Measurements from ENCODE around the gene KL. TPM values are rescaled to one million over a fixed set of nuclear protein-coding genes. Genes with fewer than 3 reads are reported as not detected.

KL gene
- total and polyA plus RNA-seq, 2 experiments from 2014 or later, result 0.03 TPM; not detected in 1

GRCh38 chr13:33110713-33111413 lies 94.6 kb downstream of the KL start (continued):
- TF ChIP-seq, protein P1, sequence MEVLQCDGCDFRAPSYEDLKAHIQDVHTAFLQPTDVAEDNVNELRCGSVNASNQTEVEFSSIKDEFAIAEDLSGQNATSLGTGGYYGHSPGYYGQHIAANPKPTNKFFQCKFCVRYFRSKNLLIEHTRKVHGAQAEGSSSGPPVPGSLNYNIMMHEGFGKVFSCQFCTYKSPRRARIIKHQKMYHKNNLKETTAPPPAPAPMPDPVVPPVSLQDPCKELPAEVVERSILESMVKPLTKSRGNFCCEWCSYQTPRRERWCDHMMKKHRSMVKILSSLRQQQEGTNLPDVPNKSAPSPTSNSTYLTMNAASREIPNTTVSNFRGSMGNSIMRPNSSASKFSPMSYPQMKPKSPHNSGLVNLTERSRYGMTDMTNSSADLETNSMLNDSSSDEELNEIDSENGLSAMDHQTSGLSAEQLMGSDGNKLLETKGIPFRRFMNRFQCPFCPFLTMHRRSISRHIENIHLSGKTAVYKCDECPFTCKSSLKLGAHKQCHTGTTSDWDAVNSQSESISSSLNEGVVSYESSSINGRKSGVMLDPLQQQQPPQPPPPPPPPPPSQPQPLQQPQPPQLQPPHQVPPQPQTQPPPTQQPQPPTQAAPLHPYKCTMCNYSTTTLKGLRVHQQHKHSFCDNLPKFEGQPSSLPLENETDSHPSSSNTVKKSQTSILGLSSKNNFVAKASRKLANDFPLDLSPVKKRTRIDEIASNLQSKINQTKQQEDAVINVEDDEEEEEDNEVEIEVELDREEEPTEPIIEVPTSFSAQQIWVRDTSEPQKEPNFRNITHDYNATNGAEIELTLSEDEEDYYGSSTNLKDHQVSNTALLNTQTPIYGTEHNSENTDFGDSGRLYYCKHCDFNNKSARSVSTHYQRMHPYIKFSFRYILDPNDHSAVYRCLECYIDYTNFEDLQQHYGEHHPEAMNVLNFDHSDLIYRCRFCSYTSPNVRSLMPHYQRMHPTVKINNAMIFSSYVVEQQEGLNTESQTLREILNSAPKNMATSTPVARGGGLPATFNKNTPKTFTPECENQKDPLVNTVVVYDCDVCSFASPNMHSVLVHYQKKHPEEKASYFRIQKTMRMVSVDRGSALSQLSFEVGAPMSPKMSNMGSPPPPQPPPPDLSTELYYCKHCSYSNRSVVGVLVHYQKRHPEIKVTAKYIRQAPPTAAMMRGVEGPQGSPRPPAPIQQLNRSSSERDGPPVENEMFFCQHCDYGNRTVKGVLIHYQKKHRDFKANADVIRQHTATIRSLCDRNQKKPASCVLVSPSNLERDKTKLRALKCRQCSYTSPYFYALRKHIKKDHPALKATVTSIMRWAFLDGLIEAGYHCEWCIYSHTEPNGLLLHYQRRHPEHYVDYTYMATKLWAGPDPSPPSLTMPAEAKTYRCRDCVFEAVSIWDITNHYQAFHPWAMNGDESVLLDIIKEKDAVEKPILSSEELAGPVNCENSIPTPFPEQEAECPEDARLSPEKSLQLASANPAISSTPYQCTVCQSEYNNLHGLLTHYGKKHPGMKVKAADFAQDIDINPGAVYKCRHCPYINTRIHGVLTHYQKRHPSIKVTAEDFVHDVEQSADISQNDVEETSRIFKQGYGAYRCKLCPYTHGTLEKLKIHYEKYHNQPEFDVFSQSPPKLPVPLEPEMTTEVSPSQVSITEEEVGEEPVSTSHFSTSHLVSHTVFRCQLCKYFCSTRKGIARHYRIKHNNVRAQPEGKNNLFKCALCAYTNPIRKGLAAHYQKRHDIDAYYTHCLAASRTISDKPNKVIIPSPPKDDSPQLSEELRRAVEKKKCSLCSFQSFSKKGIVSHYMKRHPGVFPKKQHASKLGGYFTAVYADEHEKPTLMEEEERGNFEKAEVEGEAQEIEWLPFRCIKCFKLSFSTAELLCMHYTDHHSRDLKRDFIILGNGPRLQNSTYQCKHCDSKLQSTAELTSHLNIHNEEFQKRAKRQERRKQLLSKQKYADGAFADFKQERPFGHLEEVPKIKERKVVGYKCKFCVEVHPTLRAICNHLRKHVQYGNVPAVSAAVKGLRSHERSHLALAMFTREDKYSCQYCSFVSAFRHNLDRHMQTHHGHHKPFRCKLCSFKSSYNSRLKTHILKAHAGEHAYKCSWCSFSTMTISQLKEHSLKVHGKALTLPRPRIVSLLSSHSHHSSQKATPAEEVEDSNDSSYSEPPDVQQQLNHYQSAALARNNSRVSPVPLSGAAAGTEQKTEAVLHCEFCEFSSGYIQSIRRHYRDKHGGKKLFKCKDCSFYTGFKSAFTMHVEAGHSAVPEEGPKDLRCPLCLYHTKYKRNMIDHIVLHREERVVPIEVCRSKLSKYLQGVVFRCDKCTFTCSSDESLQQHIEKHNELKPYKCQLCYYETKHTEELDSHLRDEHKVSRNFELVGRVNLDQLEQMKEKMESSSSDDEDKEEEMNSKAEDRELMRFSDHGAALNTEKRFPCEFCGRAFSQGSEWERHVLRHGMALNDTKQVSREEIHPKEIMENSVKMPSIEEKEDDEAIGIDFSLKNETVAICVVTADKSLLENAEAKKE (CRISPR knock-in tag; IDR thresholded peaks at IDR 0.05), result no peak

GRCh38 chr13:33111414-33112110 lies 95.3 kb downstream of the KL start:
- H3K27me3 Mint-ChIP-seq (ENCODE audit: insufficient read depth, low read depth, poor library complexity), result peaks cover 2% of the 10 kb centered on the region
- no peaks in the 10 kb centered on the region for H3K4me1 ChIP-seq (ENCODE audit: insufficient read depth)
- no peaks in the 10 kb centered on the region for H3K79me2 ChIP-seq (replicated peaks; ENCODE audit: insufficient read depth)
- no peaks in the 10 kb centered on the region for H3K4me1 Mint-ChIP-seq
- no peaks in the 10 kb centered on the region for H3K9me3 Mint-ChIP-seq
- H3K4me2 ChIP-seq, result no peak overlapping the region
- DNase-seq (ENCODE audit: low spot score) (no peak), ATAC-seq (no peak)
- no peaks in the 10 kb centered on the region for H3F3A ChIP-seq (replicated peaks; ENCODE audit: low read depth)
- no peak overlapping the region for H3K27ac ChIP-seq (ENCODE audit: low read depth)
- H3K27ac Mint-ChIP-seq, result no peak overlapping the region
- H3K4me3 Mint-ChIP-seq, result no peak overlapping the region
- H2AFZ ChIP-seq, result no peak overlapping the region
- no peaks in the 10 kb centered on the region for H4K20me1 ChIP-seq (replicated peaks; ENCODE audit: insufficient read depth)
- 0 out of 2 replicates have a peak, but pooled peaks cover 7% of the 10 kb centered on the region for H3K9me2 ChIP-seq (ENCODE audit: insufficient read depth)
- no peak overlapping the region for H3K4me3 ChIP-seq
- H3K36me3 ChIP-seq (ENCODE audit: insufficient read depth), result no peaks in the 10 kb centered on the region
- H3K36me3 Mint-ChIP-seq (ENCODE audit: low read depth), result peaks cover 2% of the 10 kb centered on the region; the same call in 1 of the 3 replicates
- H3K27me3 ChIP-seq (ENCODE audit: insufficient read depth), result no peaks in the 10 kb centered on the region
- no peak for TF ChIP-seq CREB1 (CRISPR knock-in tag; IDR thresholded peaks at IDR 0.05; ENCODE audit: low read depth)
- TF ChIP-seq POLR2AphosphoS5 (IDR thresholded peaks at IDR 0.05; ENCODE audit: low read depth), result no peak
- TF ChIP-seq, protein P1 (CRISPR knock-in tag; IDR thresholded peaks at IDR 0.05), result no peak
- TF ChIP-seq ZNF331 (CRISPR knock-in tag; IDR thresholded peaks at IDR 0.05; ENCODE audit: low read depth), result no peak
- TF ChIP-seq ETS1 (IDR thresholded peaks at IDR 0.05), result no peak
